ENCODE results near the gene ITGB2.

The ITGB2 gene

DNA sequence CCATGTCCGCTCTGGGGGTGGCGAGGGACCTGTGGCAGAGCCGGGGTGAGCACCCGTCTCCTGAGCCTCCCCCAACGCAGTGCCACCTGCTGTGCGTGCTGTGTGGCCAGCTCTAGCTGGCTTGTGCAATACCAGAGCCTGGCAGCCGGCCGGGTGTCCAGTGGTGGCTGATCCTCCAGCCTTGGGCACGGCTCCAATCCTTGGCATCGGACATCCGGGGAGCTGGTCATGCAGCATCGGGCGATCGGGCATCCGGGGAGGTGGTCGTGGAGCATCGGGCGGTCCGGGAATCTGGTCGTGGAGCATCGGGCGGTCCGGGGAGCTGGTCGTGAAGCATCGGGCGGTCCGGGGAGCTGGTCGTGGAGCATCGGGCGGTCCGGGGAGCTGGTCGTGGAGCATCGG is 27.2 kb upstream of the ITGB2 start:
- Histone ChIP-seq H3F3A (ENCODE audit: control insufficient read depth, insufficient read depth) (no peaks in the 10 kb centered on the region), H3K4me2 (ENCODE audit: low read length) (no peak overlapping the region), H3K9me2 (replicated peaks; ENCODE audit: control insufficient read depth, low read length) (no peaks in the 10 kb centered on the region), H3K9me3 (ENCODE audit: control insufficient read depth, insufficient read depth, low read length) (no peaks in the 10 kb centered on the region), H4K20me1 (ENCODE audit: control insufficient read depth, insufficient read depth, low read depth, low read length) (peaks cover 23% of the 10 kb centered on the region; the same call in 1 of the 2 replicates), H3K27me3 (ENCODE audit: control insufficient read depth, low read length) (no peaks in the 10 kb centered on the region), H3K27ac (ENCODE audit: low read depth, low read length) (no peak overlapping the region), H3K4me1 (ENCODE audit: control insufficient read depth, low read length) (no peaks in the 10 kb centered on the region), H3K4me3 (ENCODE audit: low read length) (no peak overlapping the region), H3K79me2 (ENCODE audit: control insufficient read depth, low read length) (peaks cover 84% of the 10 kb centered on the region), H3K36me3 (ENCODE audit: control insufficient read depth, low read length) (peaks cover 49% of the 10 kb centered on the region)
- TF ChIP-seq, protein P1, sequence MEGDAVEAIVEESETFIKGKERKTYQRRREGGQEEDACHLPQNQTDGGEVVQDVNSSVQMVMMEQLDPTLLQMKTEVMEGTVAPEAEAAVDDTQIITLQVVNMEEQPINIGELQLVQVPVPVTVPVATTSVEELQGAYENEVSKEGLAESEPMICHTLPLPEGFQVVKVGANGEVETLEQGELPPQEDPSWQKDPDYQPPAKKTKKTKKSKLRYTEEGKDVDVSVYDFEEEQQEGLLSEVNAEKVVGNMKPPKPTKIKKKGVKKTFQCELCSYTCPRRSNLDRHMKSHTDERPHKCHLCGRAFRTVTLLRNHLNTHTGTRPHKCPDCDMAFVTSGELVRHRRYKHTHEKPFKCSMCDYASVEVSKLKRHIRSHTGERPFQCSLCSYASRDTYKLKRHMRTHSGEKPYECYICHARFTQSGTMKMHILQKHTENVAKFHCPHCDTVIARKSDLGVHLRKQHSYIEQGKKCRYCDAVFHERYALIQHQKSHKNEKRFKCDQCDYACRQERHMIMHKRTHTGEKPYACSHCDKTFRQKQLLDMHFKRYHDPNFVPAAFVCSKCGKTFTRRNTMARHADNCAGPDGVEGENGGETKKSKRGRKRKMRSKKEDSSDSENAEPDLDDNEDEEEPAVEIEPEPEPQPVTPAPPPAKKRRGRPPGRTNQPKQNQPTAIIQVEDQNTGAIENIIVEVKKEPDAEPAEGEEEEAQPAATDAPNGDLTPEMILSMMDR (IDR thresholded peaks at IDR 0.05; ENCODE audit: low read depth, low read length, poor library complexity, severe bottlenecking): no peak
- TF ChIP-seq EZH2phosphoT487 (IDR thresholded peaks at IDR 0.05; ENCODE audit: borderline replicate concordance, low read length): no peak

DNA sequence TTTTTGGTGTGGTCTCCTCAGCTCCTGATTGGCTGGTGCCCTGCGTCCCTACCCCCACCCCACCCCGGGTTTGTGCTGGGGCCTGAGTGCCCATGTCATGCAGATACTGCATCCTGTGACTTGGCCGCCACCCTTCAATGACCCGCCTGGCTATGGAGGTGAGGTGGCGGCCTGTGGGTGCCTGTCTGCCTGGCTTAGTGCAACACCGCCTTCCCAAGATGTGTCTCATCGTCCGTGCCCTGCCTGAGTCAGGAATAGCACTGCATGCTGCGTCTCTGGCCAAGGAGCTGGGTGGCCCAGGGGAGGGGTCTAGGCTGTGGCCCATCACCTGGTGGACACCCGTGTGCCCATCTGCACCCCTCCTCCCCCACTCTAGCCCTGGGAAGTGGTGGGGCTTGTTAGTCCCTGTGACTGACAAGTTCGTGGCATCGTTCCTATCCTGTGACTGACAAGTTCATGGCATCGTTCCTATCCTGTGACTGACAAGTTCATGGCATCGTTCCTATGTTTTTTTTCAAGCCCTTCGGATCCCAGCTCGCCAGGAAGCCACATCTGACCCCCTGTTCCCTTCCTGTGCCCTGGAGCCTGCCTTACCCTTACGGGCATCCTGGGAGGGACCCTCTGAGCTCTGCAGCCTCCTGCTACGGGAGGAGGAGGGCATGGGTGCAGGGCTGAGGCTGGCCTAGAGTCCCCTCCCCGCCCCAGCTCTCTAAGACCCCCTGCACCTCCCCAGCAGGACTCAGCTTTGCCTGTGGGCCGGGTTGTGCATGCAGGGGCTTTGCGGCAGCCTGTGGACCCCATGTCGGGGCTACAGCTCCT is 26.6 kb upstream of the ITGB2 start:
- Histone ChIP-seq H3K4me2 (ENCODE audit: low read length) (no peak overlapping the region), H3K9me3 (ENCODE audit: control insufficient read depth, insufficient read depth, low read length) (no peaks in the 10 kb centered on the region), H3K9me2 (replicated peaks; ENCODE audit: control insufficient read depth, low read length) (no peaks in the 10 kb centered on the region), H3K4me3 (ENCODE audit: low read length) (no peak overlapping the region), H3K4me1 (ENCODE audit: control insufficient read depth, low read length) (0 out of 2 replicates have a peak, but pooled peaks cover under 1% of the 10 kb centered on the region), H3K79me2 (ENCODE audit: control insufficient read depth, low read length) (peaks cover 84% of the 10 kb centered on the region), H3K36me3 (ENCODE audit: control insufficient read depth, low read length) (peaks cover 55% of the 10 kb centered on the region), H3F3A (ENCODE audit: control insufficient read depth, insufficient read depth) (no peaks in the 10 kb centered on the region), H4K20me1 (ENCODE audit: control insufficient read depth, insufficient read depth, low read depth, low read length) (peaks cover 23% of the 10 kb centered on the region), H3K27ac (ENCODE audit: low read depth, low read length) (no peak overlapping the region), H3K27me3 (ENCODE audit: control insufficient read depth, low read length) (no peaks in the 10 kb centered on the region)
- TF ChIP-seq EZH2phosphoT487 (IDR thresholded peaks at IDR 0.05; ENCODE audit: borderline replicate concordance, low read length): no peak
- TF ChIP-seq, protein P1 (IDR thresholded peaks at IDR 0.05; ENCODE audit: low read depth, low read length, poor library complexity, severe bottlenecking): no peak

DNA sequence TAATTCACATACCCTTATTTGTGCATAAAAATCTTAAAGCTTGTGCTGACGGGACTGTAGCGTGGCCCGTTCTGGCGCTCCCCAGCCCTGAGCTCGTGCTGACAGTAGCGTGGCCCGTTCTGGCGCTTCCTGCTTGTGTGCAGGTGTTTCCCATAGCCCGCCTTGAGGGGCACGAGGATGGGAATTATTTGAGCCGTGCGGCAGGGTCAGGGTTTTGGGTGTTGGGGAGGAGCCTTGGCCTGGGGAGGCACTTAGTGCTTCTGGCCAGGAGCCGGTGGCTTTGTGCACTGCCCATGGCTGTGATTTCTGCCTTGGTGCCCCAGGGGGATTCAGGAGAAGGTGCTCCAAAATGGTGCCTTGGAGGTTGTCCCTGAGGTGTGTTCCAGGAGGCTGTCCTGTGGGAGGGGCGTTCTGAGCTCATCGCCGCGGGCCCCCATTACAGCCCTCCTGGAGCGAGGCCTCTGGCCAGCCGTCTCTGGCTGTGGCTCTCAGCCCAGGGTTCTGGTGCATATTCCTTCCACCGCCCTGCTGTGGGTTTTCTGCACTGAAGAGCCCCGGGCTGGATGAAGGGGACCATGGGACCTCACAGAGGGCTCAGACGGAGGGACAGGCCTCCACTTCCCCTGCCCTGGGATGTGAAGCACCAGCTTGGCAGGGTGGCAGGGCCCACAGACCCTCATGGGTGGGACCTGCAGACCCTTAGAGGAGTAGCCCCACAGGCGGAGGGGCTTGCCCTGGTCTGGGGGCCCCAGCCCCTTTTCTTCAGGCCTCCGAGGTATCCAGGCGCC is 25.7 kb upstream of the ITGB2 start:
- no peaks in the 10 kb centered on the region for H3K9me2 ChIP-seq (replicated peaks; ENCODE audit: control insufficient read depth, low read length)
- no peaks in the 10 kb centered on the region for H3K9me3 ChIP-seq (ENCODE audit: control insufficient read depth, insufficient read depth, low read length)
- no peaks in the 10 kb centered on the region for H3K27me3 ChIP-seq (ENCODE audit: control insufficient read depth, low read length)
- peaks cover 31% of the 10 kb centered on the region for H4K20me1 ChIP-seq (ENCODE audit: control insufficient read depth, insufficient read depth, low read depth, low read length)
- H3K79me2 ChIP-seq (ENCODE audit: control insufficient read depth, low read length): peaks cover 88% of the 10 kb centered on the region
- H3K36me3 ChIP-seq (ENCODE audit: control insufficient read depth, low read length): peaks cover 61% of the 10 kb centered on the region
- no peak overlapping the region for H3K27ac ChIP-seq (ENCODE audit: low read depth, low read length)
- H3K4me2 ChIP-seq (ENCODE audit: low read length): no peak overlapping the region
- H3K4me3 ChIP-seq (ENCODE audit: low read length): no peak overlapping the region
- H3F3A ChIP-seq (ENCODE audit: control insufficient read depth, insufficient read depth): no peaks in the 10 kb centered on the region
- no peak for TF ChIP-seq EZH2phosphoT487 (IDR thresholded peaks at IDR 0.05; ENCODE audit: borderline replicate concordance, low read length)
- TF ChIP-seq, protein P1 (IDR thresholded peaks at IDR 0.05; ENCODE audit: low read depth, low read length, poor library complexity, severe bottlenecking): no peak
- peaks cover 9% of the 10 kb centered on the region for H3K4me1 ChIP-seq (ENCODE audit: control insufficient read depth, low read length)

Data from DOHH2 (cell line).